ENCODE results near the gene SDE2. TPM values are rescaled to one million over a fixed set of nuclear protein-coding genes. Genes with fewer than 3 reads are reported as not detected.

Gene SDE2
- total RNA-seq, result 10 to 100 TPM; 11.1 to 18.7 TPM
- long read RNA-seq, transcript SDE2-201 (7 exons, 3,975 nt), result major isoform, 21 of 29 reads
- long read RNA-seq, partial matches to known transcripts, result 1 of 29 reads
- long read RNA-seq, other reads (novel, unspliced or antisense), result 7 of 29 reads

GRCh38 chr1:225999227-225999911, at the start of gene SDE2:
TSS of gene SDE2 (minus strand) at chr1:225999343. CDS start at chr1:225999312, 31 bp downstream.
- intact Hi-C loops (cut with DNase I), result no loop called here
- peak; percentile 100 for DNase-seq
- peak; percentile 98 for ATAC-seq

GRCh38 chr1:226048886-226049285, 49.7 kb upstream of the SDE2 start:
- ATAC-seq (no peak), DNase-seq (no peak)
- intact Hi-C loops (cut with DNase I), result no loop called here

GRCh38 chr1:226047495-226047894, 48.4 kb upstream of the SDE2 start:
- DNase-seq, result no peak
- ATAC-seq, result peak; percentile 26 to 61
- intact Hi-C loops (cut with DNase I), result no loop called here

GRCh38 chr1:226046240-226046639, 47.1 kb upstream of the SDE2 start:
- ATAC-seq, result no peak
- no peak for DNase-seq
- intact Hi-C loops (cut with DNase I), result no loop called here

- intact Hi-C loops (cut with DNase I), result no loop called here
- ATAC-seq, result no peak
Measured at GRCh38 chr1:226044514-226045101, 45.5 kb upstream of the SDE2 start.

GRCh38 chr1:226041419-226041818, 42.3 kb upstream of the SDE2 start:
- intact Hi-C loops (cut with DNase I), result no loop called here
- ATAC-seq (no peak), DNase-seq (no peak)

More at GRCh38 chr1:226044514-226045101, 45.5 kb upstream of the SDE2 start:
- no peak for DNase-seq

GRCh38 chr1:226038661-226039060, 39.5 kb upstream of the SDE2 start:
- no peak for ATAC-seq
- intact Hi-C loops (cut with DNase I), result no loop called here
- DNase-seq, result no peak

GRCh38 chr1:226035915-226036314, 36.8 kb upstream of the SDE2 start:
- intact Hi-C loops (cut with DNase I), result no loop called here

GRCh38 chr1:226034482-226034881, 35.3 kb upstream of the SDE2 start:
- ATAC-seq (peak; percentile 97 to 98), DNase-seq (peak; percentile 92)
- intact Hi-C loops (cut with DNase I), result no loop called here

More at GRCh38 chr1:226035915-226036314, 36.8 kb upstream of the SDE2 start:
- ATAC-seq (no peak), DNase-seq (no peak)

GRCh38 chr1:226033991-226034390, 34.8 kb upstream of the SDE2 start:
- ATAC-seq, result no peak
- intact Hi-C loops (cut with DNase I), result no loop called here
- no peak for DNase-seq

GRCh38 chr1:226033582-226033981, 34.4 kb upstream of the SDE2 start:
- DNase-seq (no peak), ATAC-seq (peak in 1 of 2 donors; percentile 36)
- intact Hi-C loops (cut with DNase I), result no loop called here

- ATAC-seq, result no peak
- no peak for DNase-seq
- intact Hi-C loops (cut with DNase I), result no loop called here
Measured at GRCh38 chr1:226029568-226030225, 30.6 kb upstream of the SDE2 start.

GRCh38 chr1:226029093-226029496, 30.0 kb upstream of the SDE2 start:
- DNase-seq (no peak), ATAC-seq (peak in 1 of 2 donors; percentile 16)
- intact Hi-C loops (cut with DNase I), result no loop called here

GRCh38 chr1:226027538-226028217, 28.5 kb upstream of the SDE2 start:
- intact Hi-C loops (cut with DNase I), result no loop called here
- no peak for ATAC-seq
- DNase-seq, result no peak

GRCh38 chr1:226026833-226027232, 27.7 kb upstream of the SDE2 start:
- intact Hi-C loops (cut with DNase I), result no loop called here
- no peak for ATAC-seq
- DNase-seq, result no peak

GRCh38 chr1:226023735-226024134, 24.6 kb upstream of the SDE2 start:
- ATAC-seq, result no peak
- intact Hi-C loops (cut with DNase I), result no loop called here
- no peak for DNase-seq

- no peak for ATAC-seq
- no peak for DNase-seq
- intact Hi-C loops (cut with DNase I), result no loop called here
Measured at GRCh38 chr1:226021801-226022200, 22.7 kb upstream of the SDE2 start.

GRCh38 chr1:226021401-226021800, 22.3 kb upstream of the SDE2 start:
- ATAC-seq (no peak), DNase-seq (no peak)
- intact Hi-C loops (cut with DNase I), result no loop called here

GRCh38 chr1:226019572-226019971, 20.4 kb upstream of the SDE2 start:
- intact Hi-C loops (cut with DNase I), result no loop called here
- ATAC-seq, result no peak
- DNase-seq, result no peak

- no peak for ATAC-seq
- intact Hi-C loops (cut with DNase I), result no loop called here
- no peak for DNase-seq
Measured at GRCh38 chr1:226017070-226017469, 17.9 kb upstream of the SDE2 start.

All from left cardiac atrium (tissue), 4 donors.